Measurements from ENCODE around the gene MZT1.

The MZT1 gene

GRCh38 chr13:72760189-72760588 is 32.8 kb upstream of the MZT1 start:
- Histone ChIP-seq H3K4me1 (ENCODE audit: insufficient read depth, low read length, poor library complexity, severe bottlenecking) (no peaks in the 10 kb centered on the region), H3K9me3 (ENCODE audit: insufficient read depth, low read depth, low read length) (no peaks in the 10 kb centered on the region), H3K27me3 (ENCODE audit: insufficient read depth, low read length, poor library complexity, severe bottlenecking) (no peaks in the 10 kb centered on the region), H3K9ac (ENCODE audit: low read depth, low read length, poor library complexity, severe bottlenecking) (no peak overlapping the region), H4K20me1 (ENCODE audit: insufficient read depth, low read length, poor library complexity, severe bottlenecking) (no peaks in the 10 kb centered on the region), H3K79me2 (ENCODE audit: insufficient read depth, low read length) (no peaks in the 10 kb centered on the region), H2AFZ (ENCODE audit: low read length) (no peak overlapping the region), H3K4me3 (ENCODE audit: low read length, poor library complexity, severe bottlenecking) (no peak overlapping the region), H3K4me2 (ENCODE audit: low read depth, low read length, poor library complexity, severe bottlenecking) (no peak overlapping the region), H3K36me3 (ENCODE audit: insufficient read depth, low read length) (peaks cover 93% of the 10 kb centered on the region; the same call in 1 of the 2 replicates), H3K9me2 (replicated peaks; ENCODE audit: low read depth, low read length) (no peaks in the 10 kb centered on the region), H3F3A (ENCODE audit: low read depth) (no peaks in the 10 kb centered on the region)
- no peak for TF ChIP-seq CTCF (conservative IDR thresholded peaks at IDR 0.05; ENCODE audit: low read length)
- TF ChIP-seq EZH2phosphoT487 (IDR thresholded peaks at IDR 0.05; ENCODE audit: borderline replicate concordance): no peak

- Histone ChIP-seq H2AFZ (ENCODE audit: low read length) (no peak overlapping the region), H3K9me3 (ENCODE audit: insufficient read depth, low read depth, low read length) (no peaks in the 10 kb centered on the region), H3K4me2 (ENCODE audit: low read depth, low read length, poor library complexity, severe bottlenecking) (no peak overlapping the region), H3K4me1 (ENCODE audit: insufficient read depth, low read length, poor library complexity, severe bottlenecking) (no peaks in the 10 kb centered on the region), H3F3A (ENCODE audit: low read depth) (no peaks in the 10 kb centered on the region), H3K4me3 (ENCODE audit: low read length, poor library complexity, severe bottlenecking) (no peak overlapping the region), H3K9me2 (replicated peaks; ENCODE audit: low read depth, low read length) (no peaks in the 10 kb centered on the region), H3K79me2 (ENCODE audit: insufficient read depth, low read length) (no peaks in the 10 kb centered on the region), H3K27me3 (ENCODE audit: insufficient read depth, low read length, poor library complexity, severe bottlenecking) (no peaks in the 10 kb centered on the region), H3K9ac (ENCODE audit: low read depth, low read length, poor library complexity, severe bottlenecking) (no peak overlapping the region), H3K36me3 (ENCODE audit: insufficient read depth, low read length) (peaks cover 85% of the 10 kb centered on the region; the same call in 1 of the 2 replicates), H4K20me1 (ENCODE audit: insufficient read depth, low read length, poor library complexity, severe bottlenecking) (no peaks in the 10 kb centered on the region)
- TF ChIP-seq CTCF (conservative IDR thresholded peaks at IDR 0.05; ENCODE audit: low read length) (no peak), EZH2phosphoT487 (IDR thresholded peaks at IDR 0.05; ENCODE audit: borderline replicate concordance) (no peak)
Observed at GRCh38 chr13:72757792-72758535, 30.5 kb upstream of the MZT1 start.

GRCh38 chr13:72754111-72754510 is 26.7 kb upstream of the MZT1 start:
- Histone ChIP-seq H3K4me2 (ENCODE audit: low read depth, low read length, poor library complexity, severe bottlenecking) (no peak overlapping the region), H3K36me3 (ENCODE audit: insufficient read depth, low read length) (peaks cover 83% of the 10 kb centered on the region; the same call in 1 of the 2 replicates)

More at GRCh38 chr13:72754111-72754510, 26.7 kb upstream of the MZT1 start:
- Histone ChIP-seq H4K20me1 (ENCODE audit: insufficient read depth, low read length, poor library complexity, severe bottlenecking) (peaks cover 7% of the 10 kb centered on the region), H3K9me3 (ENCODE audit: insufficient read depth, low read depth, low read length) (no peaks in the 10 kb centered on the region), H3K4me1 (ENCODE audit: insufficient read depth, low read length, poor library complexity, severe bottlenecking) (no peaks in the 10 kb centered on the region), H3K79me2 (ENCODE audit: insufficient read depth, low read length) (peaks cover 15% of the 10 kb centered on the region), H3K4me3 (ENCODE audit: low read length, poor library complexity, severe bottlenecking) (no peak overlapping the region), H3K9me2 (replicated peaks; ENCODE audit: low read depth, low read length) (no peaks in the 10 kb centered on the region), H3K9ac (ENCODE audit: low read depth, low read length, poor library complexity, severe bottlenecking) (no peak overlapping the region), H2AFZ (ENCODE audit: low read length) (no peak overlapping the region), H3F3A (ENCODE audit: low read depth) (no peaks in the 10 kb centered on the region), H3K27me3 (ENCODE audit: insufficient read depth, low read length, poor library complexity, severe bottlenecking) (no peaks in the 10 kb centered on the region)
- no peak for TF ChIP-seq CTCF (conservative IDR thresholded peaks at IDR 0.05; ENCODE audit: low read length)
- no peak for TF ChIP-seq EZH2phosphoT487 (IDR thresholded peaks at IDR 0.05; ENCODE audit: borderline replicate concordance)

Data from Loucy (cell line).